Activated CD4-positive, alpha-beta memory T cell treated with anti-CD3 and anti-CD28 coated beads for 36 hours (primary cell): ENCODE results near the gene AMBRA1. TPM values are rescaled to one million over a fixed set of nuclear protein-coding genes. Genes with fewer than 3 reads are reported as not detected.
A peak's percentile ranks its signal among the peaks of the same experiment; 100 is the strongest.

Experiments used
- CTCF ChIA-PET: fragments of 350-600 bp; sonication (Branson Sonifier 250); formaldehyde crosslinking; loops from one replicate; lab custom pipeline; 2021; ENCODE audit warnings: antibody characterized with exemption, inconsistent platforms; lab: Charles Lee
- POLR2A ChIA-PET: fragments of 350-600 bp; sonication (Branson Sonifier 250); formaldehyde crosslinking; loops from one replicate; lab custom pipeline; 2021; ENCODE audit warnings: antibody characterized with exemption; lab: Charles Lee
- DNase-seq: peaks from one replicate; pipeline ENCODE4 v3.0.0-alpha.2; 2020
- H3K27ac Mint-ChIP-seq: one replicate; pipeline ENCODE4 v1.8.0; 2021; ENCODE audit warnings: mixed read lengths
- H3K27me3 Mint-ChIP-seq: one replicate; pipeline ENCODE4 v1.8.0; 2021; ENCODE audit warnings: mixed read lengths
- H3K36me3 Mint-ChIP-seq: one replicate; pipeline ENCODE4 v1.8.0; 2021; ENCODE audit warnings: mixed read lengths
- H3K4me1 Mint-ChIP-seq: one replicate; pipeline ENCODE4 v1.8.0; 2021; ENCODE audit warnings: low read depth, mixed read lengths
- H3K4me3 Mint-ChIP-seq: one replicate; pipeline ENCODE4 v1.8.0; 2021; ENCODE audit warnings: mild to moderate bottlenecking, mixed read lengths
- H3K9me3 Mint-ChIP-seq: one replicate; pipeline ENCODE4 v1.8.0; 2021; ENCODE audit warnings: mixed read lengths
- intact Hi-C: fragments of 100-400 bp; cut with micrococcal nuclease; formaldehyde crosslinking; loops from one replicate; pipeline ENCODE4 v1.15.1; 2023
- total RNA-seq, 2 experiments: library from RNA; stranded (reverse); gene quantifications; one replicate each; pipeline ENCODE4 v1.2.3, GENCODE V29; 2021

The AMBRA1 gene
- total RNA-seq, 2 experiments from 2014 or later, result 22.5 to 24.1 TPM

- no peak overlapping the region for H3K27ac Mint-ChIP-seq
- POLR2A ChIA-PET, result no interaction called here
- no peaks in the 10 kb centered on the region for H3K27me3 Mint-ChIP-seq
- no peaks in the 10 kb centered on the region for H3K9me3 Mint-ChIP-seq
- CTCF ChIA-PET, result no interaction called here
- intact Hi-C loops, result no loop called here
- peaks cover 12% of the 10 kb centered on the region for H3K36me3 Mint-ChIP-seq
- no peak for DNase-seq
- H3K4me3 Mint-ChIP-seq, result no peak overlapping the region
- no peaks in the 10 kb centered on the region for H3K4me1 Mint-ChIP-seq
Observed at GRCh38 chr11:46632502-46632901, 38.7 kb upstream of the AMBRA1 start.

- Mint-ChIP-seq H3K9me3 (no peaks in the 10 kb centered on the region), H3K27ac (no peak overlapping the region), H3K4me3 (no peak overlapping the region), H3K4me1 (no peaks in the 10 kb centered on the region), H3K27me3 (no peaks in the 10 kb centered on the region), H3K36me3 (peaks cover 11% of the 10 kb centered on the region)
- ChIA-PET POLR2A (no interaction called here), CTCF (no interaction called here)
- intact Hi-C loops, result no loop called here
- no peak for DNase-seq
Observed at GRCh38 chr11:46631676-46632075, 37.9 kb upstream of the AMBRA1 start.

GRCh38 chr11:46630237-46630636 lies 36.4 kb upstream of the AMBRA1 start:
- Mint-ChIP-seq H3K4me1 (no peaks in the 10 kb centered on the region), H3K9me3 (no peaks in the 10 kb centered on the region), H3K27me3 (no peaks in the 10 kb centered on the region), H3K4me3 (no peak overlapping the region), H3K27ac (no peak overlapping the region), H3K36me3 (peaks cover 20% of the 10 kb centered on the region)
- CTCF ChIA-PET, result interaction anchor here (0.7 to 1.9 kb wide), 2 partner anchors 13 to 137 kb away, joined by 6 to 9 read pairs; partner anchors contain the start of genes ATG13 and HARBI1
- intact Hi-C loops, result no loop called here
- POLR2A ChIA-PET, result interaction anchor here (0.6 to 0.7 kb wide), 2 partner anchors 39 to 50 kb away, joined by 3 read pairs; no protein-coding TSS in a partner anchor
- DNase-seq, result no peak

- H3K27ac Mint-ChIP-seq, result peak overlapping the region; percentile 18
- ChIA-PET POLR2A (no interaction called here), CTCF (interaction anchor here (1.9 kb wide), 1 partner anchor 11 kb away, joined by 9 read pairs; the partner anchor contains the start of genes ATG13 and HARBI1)
- H3K9me3 Mint-ChIP-seq, result no peaks in the 10 kb centered on the region
- no peaks in the 10 kb centered on the region for H3K4me1 Mint-ChIP-seq
- no peaks in the 10 kb centered on the region for H3K27me3 Mint-ChIP-seq
- intact Hi-C loops, result no loop called here
- H3K4me3 Mint-ChIP-seq, result no peak overlapping the region
- DNase-seq, result no peak
- peaks cover 21% of the 10 kb centered on the region for H3K36me3 Mint-ChIP-seq
Observed at GRCh38 chr11:46628961-46629360, 35.1 kb upstream of the AMBRA1 start.

- CTCF ChIA-PET, result no interaction called here
Observed at GRCh38 chr11:46625406-46625805, 31.6 kb upstream of the AMBRA1 start.

GRCh38 chr11:46618837-46619236 lies 25.0 kb upstream of the AMBRA1 start:
- Mint-ChIP-seq H3K36me3 (peaks cover 7% of the 10 kb centered on the region), H3K27me3 (no peaks in the 10 kb centered on the region), H3K27ac (peak overlapping the region; percentile 49), H3K9me3 (no peaks in the 10 kb centered on the region), H3K4me3 (peak overlapping the region; percentile 26), H3K4me1 (peaks cover 39% of the 10 kb centered on the region)
- intact Hi-C loops, result loop anchor here (10.0 kb wide), 1 partner anchor 374 kb away; no protein-coding TSS in a partner anchor
- ChIA-PET POLR2A (interaction anchor here (0.7 to 2.4 kb wide), 3 partner anchors 25 to 115 kb away, joined by 3 to 8 read pairs (median 6); partner anchors contain the start of genes AMBRA1, ARHGAP1 and ZNF408), CTCF (interaction anchor here (0.8 to 3.3 kb wide), 17 partner anchors 9 to 569 kb away, joined by 3 to 36 read pairs (median 4); partner anchors contain the start of genes AMBRA1, ARHGAP1, CHRM4 and ZNF408)
- no peak for DNase-seq

More at GRCh38 chr11:46625406-46625805, 31.6 kb upstream of the AMBRA1 start:
- Mint-ChIP-seq H3K9me3 (no peaks in the 10 kb centered on the region), H3K4me3 (no peak overlapping the region), H3K36me3 (peaks cover 19% of the 10 kb centered on the region), H3K27me3 (no peaks in the 10 kb centered on the region), H3K4me1 (peaks cover 11% of the 10 kb centered on the region), H3K27ac (no peak overlapping the region)
- DNase-seq, result no peak
- intact Hi-C loops, result no loop called here
- POLR2A ChIA-PET, result no interaction called here

GRCh38 chr11:46617972-46618314 lies 24.1 kb upstream of the AMBRA1 start:
- H3K4me3 Mint-ChIP-seq, result peak overlapping the region; percentile 93
- H3K27ac Mint-ChIP-seq, result peak overlapping the region; percentile 98
- H3K4me1 Mint-ChIP-seq, result peaks cover 39% of the 10 kb centered on the region
- ChIA-PET CTCF (interaction anchor here (0.7 to 3.3 kb wide), 23 partner anchors 10 to 570 kb away, joined by 3 to 36 read pairs (median 4); partner anchors contain the start of genes AMBRA1, ARHGAP1, CHRM4 and ZNF408), POLR2A (interaction anchor here (0.7 to 2.4 kb wide), 4 partner anchors 23 to 269 kb away, joined by 3 to 6 read pairs (median 4); partner anchors contain the start of genes ARHGAP1 and ZNF408)
- H3K27me3 Mint-ChIP-seq, result no peaks in the 10 kb centered on the region
- peaks cover 7% of the 10 kb centered on the region for H3K36me3 Mint-ChIP-seq
- no peaks in the 10 kb centered on the region for H3K9me3 Mint-ChIP-seq
- intact Hi-C loops, result loop anchor here (1.0 to 10.0 kb wide), 7 partner anchors 24 to 935 kb away; partner anchors contain the start of genes AMBRA1, ARHGAP1 and CELF1
- DNase-seq, result no peak

- H3K4me1 Mint-ChIP-seq, result peaks cover 39% of the 10 kb centered on the region
- peaks cover 7% of the 10 kb centered on the region for H3K36me3 Mint-ChIP-seq
- no peaks in the 10 kb centered on the region for H3K27me3 Mint-ChIP-seq
- peak; percentile 95 for DNase-seq
- ChIA-PET POLR2A (interaction anchor here (1.0 to 2.4 kb wide), 3 partner anchors 23 to 269 kb away, joined by 4 to 6 read pairs (median 4); partner anchors contain the start of genes ARHGAP1 and ZNF408), CTCF (interaction anchor here (0.6 to 3.3 kb wide), 21 partner anchors 10 to 374 kb away, joined by 3 to 36 read pairs (median 4); partner anchors contain the start of genes AMBRA1 and CHRM4)
- peak within 1 kb of the TSS; percentile 98 for H3K27ac Mint-ChIP-seq
- H3K4me3 Mint-ChIP-seq, result peak within 1 kb of the TSS; percentile 93
- H3K9me3 Mint-ChIP-seq, result no peaks in the 10 kb centered on the region
- intact Hi-C loops, result loop anchor here (1.0 to 10.0 kb wide), 7 partner anchors 23 to 935 kb away; partner anchors contain the start of genes AMBRA1, ARHGAP1 and CELF1
Observed at GRCh38 chr11:46617134-46617971, 23.5 kb upstream of the AMBRA1 start, which contains the start of the genes ATG13 and HARBI1. Gene ATG13, plus strand, starts transcription at chr11:46617553. Its CDS starts 26,739 bp downstream, at chr11:46644292. Gene HARBI1, minus strand, starts transcription at chr11:46617227. Its CDS starts 990 bp downstream, at chr11:46616237.

- no peaks in the 10 kb centered on the region for H3K9me3 Mint-ChIP-seq
- H3K4me3 Mint-ChIP-seq, result peak overlapping the region; percentile 93
- peaks cover 4% of the 10 kb centered on the region for H3K36me3 Mint-ChIP-seq
- no peak for DNase-seq
- ChIA-PET POLR2A (interaction anchor here (0.6 to 1.3 kb wide), 3 partner anchors 22 to 57 kb away, joined by 3 to 4 read pairs (median 3); partner anchors contain the start of gene AMBRA1), CTCF (interaction anchor here (0.6 to 3.3 kb wide), 11 partner anchors 13 to 264 kb away, joined by 3 to 36 read pairs (median 6); partner anchors contain the start of gene AMBRA1)
- H3K27me3 Mint-ChIP-seq, result no peaks in the 10 kb centered on the region
- peak overlapping the region; percentile 98 for H3K27ac Mint-ChIP-seq
- intact Hi-C loops, result loop anchor here (1.0 to 10.0 kb wide), 7 partner anchors 22 to 936 kb away; partner anchors contain the start of genes AMBRA1, ARHGAP1 and CELF1
- peaks cover 39% of the 10 kb centered on the region for H3K4me1 Mint-ChIP-seq
Observed at GRCh38 chr11:46616551-46617133, 22.8 kb upstream of the AMBRA1 start.

GRCh38 chr11:46615756-46616155 lies 21.9 kb upstream of the AMBRA1 start:
- Mint-ChIP-seq H3K9me3 (no peaks in the 10 kb centered on the region), H3K27me3 (no peaks in the 10 kb centered on the region), H3K4me1 (peaks cover 35% of the 10 kb centered on the region), H3K36me3 (no peaks in the 10 kb centered on the region), H3K4me3 (peak overlapping the region; percentile 12), H3K27ac (peak overlapping the region; percentile 38)
- intact Hi-C loops, result loop anchor here (2.0 to 10.0 kb wide), 4 partner anchors 55 to 937 kb away; partner anchors contain the start of gene CELF1
- ChIA-PET CTCF (interaction anchor here (2.8 to 3.3 kb wide), 2 partner anchors 21 to 126 kb away, joined by 9 to 36 read pairs; partner anchors contain the start of gene AMBRA1), POLR2A (interaction anchor here (1.2 kb wide), 1 partner anchor 22 kb away, joined by 3 read pairs; the partner anchor contains the start of gene AMBRA1)
- DNase-seq, result no peak

- intact Hi-C loops, result loop anchor here (10.0 kb wide), 1 partner anchor 368 kb away; no protein-coding TSS in a partner anchor
- no peaks in the 10 kb centered on the region for H3K9me3 Mint-ChIP-seq
- peaks cover 16% of the 10 kb centered on the region for H3K4me1 Mint-ChIP-seq
- no peaks in the 10 kb centered on the region for H3K36me3 Mint-ChIP-seq
- no peak for DNase-seq
- no peak overlapping the region for H3K27ac Mint-ChIP-seq
- CTCF ChIA-PET, result interaction anchor here (1.2 kb wide), 1 partner anchor 122 kb away, joined by 7 read pairs; no protein-coding TSS in a partner anchor
- no peak overlapping the region for H3K4me3 Mint-ChIP-seq
- POLR2A ChIA-PET, result no interaction called here
- no peaks in the 10 kb centered on the region for H3K27me3 Mint-ChIP-seq
Observed at GRCh38 chr11:46612326-46612725, 18.5 kb upstream of the AMBRA1 start.
